Cardiac fibroblast (primary cell): ENCODE results near the gene MYL9.

Source experiments
- DNase-seq, 2 donors: peaks; one replicate each; pipeline versions ENCODE4 v3.0.0 to v3.0.0-alpha.2; 2010; ENCODE audit warnings: low read depth in 2 of 2
- H3K4me3 ChIP-seq, 2 donors: replicated peaks in 1 of 2; 1 replicate in 1 of 2; 2 replicates in 1 of 2; pipeline ENCODE4 v1.5.1; 2011; ENCODE audit warnings: low read depth in 2 of 2, low read length in 2 of 2, mild to moderate bottlenecking in 2 of 2, moderate library complexity in 1 of 2
- TF ChIP-seq, protein P1 (sequence below): IDR thresholded peaks from one replicate; pipeline ENCODE4 v1.5.1; 2011; ENCODE audit warnings: low read depth, mild to moderate bottlenecking, low read length, inconsistent platforms

MYL9 gene

DNA sequence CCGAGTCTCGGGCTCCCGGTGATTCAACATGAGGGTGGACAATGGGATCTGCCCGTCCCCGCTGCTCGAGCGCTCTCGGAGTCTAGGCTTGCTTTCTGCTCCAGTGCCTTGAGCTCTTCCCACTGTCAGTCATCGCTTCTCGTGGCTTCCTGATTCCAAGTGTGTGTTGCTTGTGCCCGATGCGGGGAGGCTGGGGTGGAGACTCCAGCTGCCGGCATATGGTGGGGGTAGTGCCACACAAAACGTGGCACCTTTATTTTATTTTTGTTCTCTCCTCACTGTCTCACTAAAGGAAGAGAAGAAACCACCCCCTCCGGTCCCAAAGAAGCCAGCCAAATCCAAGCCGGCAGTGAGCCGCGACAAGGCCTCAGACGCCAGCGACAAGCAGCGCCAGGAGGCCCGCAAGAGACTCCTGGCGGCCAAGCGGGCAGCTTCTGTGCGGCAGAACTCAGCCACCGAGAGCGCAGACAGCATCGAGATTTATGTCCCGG is 14.8 kb upstream of the MYL9 start:
- no peak overlapping the region for H3K4me3 ChIP-seq
- DNase-seq: no peak
- TF ChIP-seq, protein P1, sequence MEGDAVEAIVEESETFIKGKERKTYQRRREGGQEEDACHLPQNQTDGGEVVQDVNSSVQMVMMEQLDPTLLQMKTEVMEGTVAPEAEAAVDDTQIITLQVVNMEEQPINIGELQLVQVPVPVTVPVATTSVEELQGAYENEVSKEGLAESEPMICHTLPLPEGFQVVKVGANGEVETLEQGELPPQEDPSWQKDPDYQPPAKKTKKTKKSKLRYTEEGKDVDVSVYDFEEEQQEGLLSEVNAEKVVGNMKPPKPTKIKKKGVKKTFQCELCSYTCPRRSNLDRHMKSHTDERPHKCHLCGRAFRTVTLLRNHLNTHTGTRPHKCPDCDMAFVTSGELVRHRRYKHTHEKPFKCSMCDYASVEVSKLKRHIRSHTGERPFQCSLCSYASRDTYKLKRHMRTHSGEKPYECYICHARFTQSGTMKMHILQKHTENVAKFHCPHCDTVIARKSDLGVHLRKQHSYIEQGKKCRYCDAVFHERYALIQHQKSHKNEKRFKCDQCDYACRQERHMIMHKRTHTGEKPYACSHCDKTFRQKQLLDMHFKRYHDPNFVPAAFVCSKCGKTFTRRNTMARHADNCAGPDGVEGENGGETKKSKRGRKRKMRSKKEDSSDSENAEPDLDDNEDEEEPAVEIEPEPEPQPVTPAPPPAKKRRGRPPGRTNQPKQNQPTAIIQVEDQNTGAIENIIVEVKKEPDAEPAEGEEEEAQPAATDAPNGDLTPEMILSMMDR: no peak

DNA sequence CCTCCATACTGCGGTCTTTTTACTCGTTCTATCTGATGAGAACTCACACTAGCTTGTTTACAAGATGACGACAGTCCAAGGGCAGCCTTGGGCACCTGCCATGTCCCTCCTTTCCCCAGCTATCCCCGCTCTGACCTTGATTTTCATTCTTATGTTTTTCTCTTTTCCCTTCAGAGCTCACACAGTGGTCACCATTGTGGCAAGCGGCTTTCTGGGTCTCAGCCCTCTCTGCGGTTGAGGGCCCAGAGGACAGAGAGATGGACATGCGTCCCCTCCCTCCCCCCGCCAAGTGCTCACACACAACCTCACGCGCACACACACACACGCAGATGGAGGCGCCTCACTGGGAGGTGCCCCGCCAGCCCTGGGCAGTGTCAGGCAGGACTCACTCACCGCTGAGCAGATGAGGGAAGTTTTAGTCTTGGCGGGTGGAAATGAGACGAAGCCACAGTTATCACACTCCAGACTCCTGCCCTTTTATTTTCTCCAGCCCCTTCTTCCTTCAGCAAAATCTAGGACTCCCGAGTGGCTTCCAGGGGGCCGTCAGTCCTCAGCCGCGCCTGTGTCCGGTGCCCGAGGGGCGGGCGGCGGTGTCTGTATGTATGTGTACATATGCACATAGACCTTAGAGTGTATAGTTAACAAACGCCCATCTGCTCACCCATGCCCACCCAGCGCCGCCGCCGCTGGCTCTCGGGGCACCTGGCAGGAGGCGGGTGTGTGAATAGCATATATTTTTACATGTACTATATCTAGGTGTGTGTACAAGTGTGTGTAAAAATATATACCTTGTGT is 13.8 kb upstream of the MYL9 start:
- H3K4me3 ChIP-seq: no peak overlapping the region
- TF ChIP-seq, protein P1: no peak
- DNase-seq: no peak

DNA sequence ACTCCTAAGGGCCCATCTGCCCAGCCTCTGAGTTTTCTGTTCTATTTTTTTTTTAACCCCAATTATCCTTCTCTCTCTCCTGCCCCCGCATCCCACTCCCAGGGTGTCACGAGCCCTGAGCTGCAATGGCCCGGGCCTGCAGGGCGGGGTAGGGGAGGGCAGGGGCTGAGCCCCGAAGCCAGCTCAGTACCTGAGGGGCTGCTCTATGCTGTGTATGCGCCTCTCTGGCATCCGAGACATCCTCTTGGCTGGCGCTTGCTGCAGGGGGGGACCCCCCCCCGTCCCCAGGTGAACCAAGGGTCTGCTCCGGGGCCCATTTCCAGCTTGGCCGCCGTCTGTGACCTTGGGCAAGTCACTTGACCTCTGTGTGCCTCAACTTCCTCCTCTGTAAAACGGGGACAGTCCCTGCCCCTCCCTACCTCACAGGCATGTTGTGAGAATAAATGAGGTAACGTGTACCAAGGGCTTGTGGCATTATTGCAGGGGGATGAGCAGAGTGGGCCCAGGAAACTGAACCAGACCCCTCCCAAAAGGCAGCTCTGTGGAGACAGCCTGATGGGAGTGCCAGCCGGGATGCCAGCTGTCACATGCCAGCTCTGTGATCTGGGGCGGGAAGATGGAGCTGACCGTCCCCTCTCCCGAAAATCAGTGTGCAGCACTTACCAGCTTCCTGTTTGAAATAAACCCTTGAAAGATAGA is 13.0 kb upstream of the MYL9 start:
- no peak overlapping the region for H3K4me3 ChIP-seq
- TF ChIP-seq, protein P1: no peak
- no peak for DNase-seq

DNA sequence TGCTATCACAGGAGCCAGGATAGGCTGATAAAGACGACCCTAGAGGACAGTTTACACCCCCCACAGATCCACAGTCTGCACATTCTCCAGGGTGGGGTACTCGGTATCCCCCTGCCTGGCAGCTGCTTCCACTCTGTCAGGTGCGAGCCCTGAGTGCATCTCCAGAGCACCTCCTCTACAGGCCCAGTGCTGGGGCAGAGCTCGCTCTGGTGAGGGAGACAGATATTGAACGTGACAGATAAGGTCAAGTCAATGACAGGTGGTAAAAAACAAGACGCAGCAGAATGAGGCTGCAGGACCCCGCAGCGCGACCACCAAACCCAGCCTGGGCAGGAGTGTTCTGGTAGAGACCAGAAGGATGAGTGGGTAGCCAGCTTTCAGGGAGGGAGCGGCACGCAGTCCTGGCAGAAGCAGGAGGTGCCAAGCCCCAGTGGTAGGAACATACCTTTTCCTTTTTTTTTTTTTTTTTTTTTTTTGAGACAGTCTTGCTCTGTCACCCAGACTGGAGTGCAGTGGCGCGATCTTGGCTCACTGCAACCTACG is 12.4 kb upstream of the MYL9 start:
- no peak for DNase-seq
- TF ChIP-seq, protein P1: no peak
- no peak overlapping the region for H3K4me3 ChIP-seq

DNA sequence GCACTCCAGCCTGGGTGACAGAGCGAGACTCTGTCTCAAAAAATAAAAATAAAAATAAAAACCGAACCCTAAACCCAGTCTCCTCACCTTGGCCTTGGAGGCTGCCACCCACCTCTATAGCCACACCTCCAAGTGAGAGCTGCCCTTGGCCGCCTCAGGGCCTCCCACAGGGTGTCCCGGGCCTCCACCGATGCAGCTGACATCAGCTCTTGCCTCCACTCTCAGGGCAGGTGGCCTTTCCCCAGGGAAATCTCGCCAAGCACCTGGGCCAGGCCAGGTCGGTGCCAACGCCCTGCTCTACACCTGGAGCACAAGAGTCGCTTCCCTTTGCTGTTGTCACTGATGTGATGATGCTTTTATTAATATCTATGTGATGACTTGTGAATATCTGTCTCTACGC is 8.9 kb upstream of the MYL9 start:
- TF ChIP-seq, protein P1: no peak

DNA sequence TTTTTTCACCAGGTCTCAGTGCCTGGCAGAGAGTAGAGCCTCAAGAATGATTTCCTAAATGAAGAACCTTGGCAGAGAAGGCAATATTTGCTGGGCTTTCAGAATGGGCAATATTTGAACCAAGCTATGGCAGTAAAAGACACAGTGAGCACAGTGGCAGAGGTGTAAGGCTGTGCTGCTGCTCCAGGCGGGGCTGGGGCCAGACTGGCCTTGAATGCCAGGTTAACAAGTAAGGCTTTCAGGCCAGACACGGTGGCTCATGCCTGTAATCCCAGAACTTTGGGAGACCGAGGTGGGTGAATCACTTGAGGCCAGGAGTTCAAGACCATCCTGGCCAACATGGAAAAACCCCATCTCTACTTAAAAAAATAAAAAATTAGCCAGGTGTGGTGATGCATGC is 8.5 kb upstream of the MYL9 start:
- DNase-seq: no peak
- TF ChIP-seq, protein P1: no peak
- H3K4me3 ChIP-seq: no peak overlapping the region

More for the DNA sequence above, 8.9 kb upstream of the MYL9 start:
- H3K4me3 ChIP-seq: no peak overlapping the region
- no peak for DNase-seq
